H9 (cell line): ENCODE results near the gene CFHR5. TPM values are rescaled to one million over a fixed set of nuclear protein-coding genes. Genes with fewer than 3 reads are reported as not detected.
"Not testable (repeated sequence)": the region's sequence is repeated elsewhere in the genome, so short reads cannot be mapped to it uniquely, and the experiment has no call there.

Experiments
- DNase-seq: peaks from one replicate; pipeline ENCODE4 v3.0.0-alpha.2; 2017
- H2AFZ ChIP-seq: one replicate; pipeline ENCODE4 v1.6.1; 2013; ENCODE audit warnings: mild to moderate bottlenecking, low read length, control low read depth, moderate library complexity
- H2AK5ac ChIP-seq: 2 replicates; pipeline ENCODE4 v1.6.1; 2013; ENCODE audit warnings: low read length, control low read depth, mixed read lengths; ENCODE audit not compliant: insufficient read length
- H2BK120ac ChIP-seq: one replicate; pipeline ENCODE4 v1.6.1; 2013; ENCODE audit warnings: low read depth, mild to moderate bottlenecking, low read length, control low read depth, inconsistent platforms; ENCODE audit not compliant: poor library complexity, severe bottlenecking
- H2BK12ac ChIP-seq: 2 replicates; pipeline ENCODE4 v1.6.1; 2013; ENCODE audit warnings: low read length, control low read depth, mixed read lengths, low read depth; ENCODE audit not compliant: insufficient read length
- H2BK15ac ChIP-seq: 2 replicates; pipeline ENCODE4 v1.6.1; 2013; ENCODE audit warnings: low read depth, low read length, control low read depth
- H2BK20ac ChIP-seq: one replicate; pipeline ENCODE4 v1.6.1; 2013; ENCODE audit warnings: low read depth, mild to moderate bottlenecking, low read length, control low read depth, inconsistent platforms; ENCODE audit not compliant: poor library complexity, severe bottlenecking
- H2BK5ac ChIP-seq: 2 replicates; pipeline ENCODE4 v1.6.1; 2013; ENCODE audit warnings: low read length, control low read depth, mixed read lengths; ENCODE audit not compliant: insufficient read length
- H3K14ac ChIP-seq: 2 replicates; pipeline ENCODE4 v1.6.1; 2013; ENCODE audit warnings: low read length, control low read depth; ENCODE audit not compliant: insufficient read depth
- H3K18ac ChIP-seq: 2 replicates; pipeline ENCODE4 v1.6.1; 2013; ENCODE audit warnings: low read depth, mild to moderate bottlenecking, mixed read lengths, low read length, control low read depth; ENCODE audit not compliant: insufficient read length
- H3K23ac ChIP-seq: 2 replicates; pipeline ENCODE4 v1.6.1; 2013; ENCODE audit warnings: low read length, control low read depth, mixed read lengths, low read depth; ENCODE audit not compliant: insufficient read length
- H3K23me2 ChIP-seq: 2 replicates; pipeline ENCODE4 v1.6.1; 2013; ENCODE audit warnings: low read depth, mild to moderate bottlenecking, mixed read lengths, low read length, control low read depth; ENCODE audit not compliant: insufficient read length, poor library complexity, severe bottlenecking
- H3K27ac ChIP-seq: 2 replicates; pipeline ENCODE4 v1.5.1; 2013; ENCODE audit warnings: low read length, control low read depth, mixed read lengths, low read depth; ENCODE audit not compliant: insufficient read length
- H3K27me3 ChIP-seq: 2 replicates; pipeline ENCODE4 v1.6.1; 2013; ENCODE audit warnings: low read length, control low read depth, inconsistent platforms; ENCODE audit not compliant: insufficient read depth
- H3K4ac ChIP-seq: 2 replicates; pipeline ENCODE4 v1.6.1; 2013; ENCODE audit warnings: low read depth, mild to moderate bottlenecking, control low read depth, inconsistent platforms, low read length, moderate library complexity
- H3K4me1 ChIP-seq: 2 replicates; pipeline ENCODE4 v1.6.1; 2013; ENCODE audit warnings: low read length, control low read depth, inconsistent platforms; ENCODE audit not compliant: insufficient read depth
- H3K4me2 ChIP-seq: 2 replicates; pipeline ENCODE4 v1.6.1; 2013; ENCODE audit warnings: low read length, control low read depth, mixed read lengths; ENCODE audit not compliant: insufficient read length, insufficient read depth
- H3K56ac ChIP-seq: 2 replicates; pipeline ENCODE4 v1.6.1; 2013; ENCODE audit warnings: low read depth, mild to moderate bottlenecking, mixed read lengths, low read length, control low read depth; ENCODE audit not compliant: insufficient read length
- H3K79me1 ChIP-seq: 2 replicates; pipeline ENCODE4 v1.6.1; 2013; ENCODE audit warnings: low read depth, mild to moderate bottlenecking, moderate library complexity, low read length, control low read depth, inconsistent platforms; ENCODE audit not compliant: insufficient read depth, poor library complexity, severe bottlenecking
- H3K79me2 ChIP-seq: 2 replicates; pipeline ENCODE4 v1.6.1; 2013; ENCODE audit warnings: low read length, control low read depth, inconsistent platforms; ENCODE audit not compliant: insufficient read depth
- H3K9ac ChIP-seq: 2 replicates; pipeline ENCODE4 v1.6.1; 2013; ENCODE audit warnings: low read length, control low read depth, mixed read lengths; ENCODE audit not compliant: insufficient read length; ENCODE audit errors: extremely low read depth
- H3K9me3 ChIP-seq: one replicate; pipeline ENCODE4 v1.6.1; 2013; ENCODE audit warnings: low read depth, low read length, inconsistent platforms; ENCODE audit not compliant: control insufficient read depth
- H3T11ph ChIP-seq: one replicate; pipeline ENCODE4 v1.6.1; 2013; ENCODE audit warnings: mild to moderate bottlenecking, low read length, control low read depth, inconsistent platforms
- H4K20me1 ChIP-seq: one replicate; pipeline ENCODE4 v1.6.1; 2013; ENCODE audit not compliant: control insufficient read depth, insufficient read length, insufficient read depth
- H4K5ac ChIP-seq: 2 replicates; pipeline ENCODE4 v1.6.1; 2013; ENCODE audit warnings: low read depth, mild to moderate bottlenecking, mixed read lengths, low read length, control low read depth; ENCODE audit not compliant: insufficient read length
- H4K8ac ChIP-seq: replicated peaks from 2 replicates; pipeline ENCODE4 v1.6.1; 2013; ENCODE audit warnings: low read length, control low read depth, mixed read lengths, low read depth; ENCODE audit not compliant: insufficient read length
- H4K91ac ChIP-seq: 2 replicates; pipeline ENCODE4 v1.6.1; 2013; ENCODE audit warnings: low read depth, mild to moderate bottlenecking, moderate library complexity, mixed read lengths, low read length, control low read depth; ENCODE audit not compliant: insufficient read length
- H3K27ac Mint-ChIP-seq, 3 experiments: 2 replicates in 2 of 3; 3 replicates in 1 of 3; pipeline ENCODE4 v1.8.0; 2020 to 2021; ENCODE audit warnings: mixed read lengths in 3 of 3, mild to moderate bottlenecking in 1 of 3, moderate library complexity in 1 of 3
- H3K27me3 Mint-ChIP-seq: 2 replicates; pipeline ENCODE4 v1.8.0; 2021; ENCODE audit warnings: low read depth, mild to moderate bottlenecking, moderate library complexity, mixed read lengths
- H3K36me3 Mint-ChIP-seq, 3 experiments: 2 replicates in 2 of 3; 3 replicates in 1 of 3; pipeline ENCODE4 v1.8.0; 2020 to 2021; ENCODE audit warnings: low read depth in 3 of 3, mixed read lengths in 3 of 3; ENCODE audit not compliant: insufficient read depth in 1 of 3
- H3K4me1 Mint-ChIP-seq, 2 experiments: 2 replicates each; pipeline ENCODE4 v1.8.0; 2020; ENCODE audit warnings: mixed read lengths in 2 of 2
- H3K4me3 Mint-ChIP-seq, 2 experiments: 2 replicates in 1 of 2; 3 replicates in 1 of 2; pipeline ENCODE4 v1.8.0; 2020 to 2021; ENCODE audit warnings: mild to moderate bottlenecking in 2 of 2, mixed read lengths in 2 of 2, moderate library complexity in 1 of 2
- H3K9me3 Mint-ChIP-seq, 2 experiments: 2 replicates in 1 of 2; 3 replicates in 1 of 2; pipeline ENCODE4 v1.8.0; 2020; ENCODE audit warnings: mild to moderate bottlenecking in 2 of 2, mixed read lengths in 2 of 2, moderate library complexity in 1 of 2
- WGBS: extraction: QIAGEN DNeasy Blood & Tissue Kit; methylation state at CpG from one replicate; pipeline ENCODE4 v1.1.7; 2013; ENCODE audit warnings: missing lambda C conversion rate, low lambda C conversion rate, mixed read lengths; ENCODE audit not compliant: insufficient read length; ENCODE audit errors: extremely low coverage; 5-methylcytosine and 5-hydroxymethylcytosine counted together
- total RNA-seq: library from RNA; stranded (reverse); gene quantifications from 2 replicates; pipeline ENCODE4 v1.2.1, GENCODE V29; 2021
- TF ChIP-seq, protein P1 (sequence below): fragments of 200-600 bp; sonication (generic); conservative IDR thresholded peaks from 3 replicates; pipeline ENCODE4 v1.8.0; 2021; ENCODE audit warnings: antibody characterized with exemption, mild to moderate bottlenecking

CFHR5 gene
- total RNA-seq, 1 experiment from 2014 or later = not detected

DNA sequence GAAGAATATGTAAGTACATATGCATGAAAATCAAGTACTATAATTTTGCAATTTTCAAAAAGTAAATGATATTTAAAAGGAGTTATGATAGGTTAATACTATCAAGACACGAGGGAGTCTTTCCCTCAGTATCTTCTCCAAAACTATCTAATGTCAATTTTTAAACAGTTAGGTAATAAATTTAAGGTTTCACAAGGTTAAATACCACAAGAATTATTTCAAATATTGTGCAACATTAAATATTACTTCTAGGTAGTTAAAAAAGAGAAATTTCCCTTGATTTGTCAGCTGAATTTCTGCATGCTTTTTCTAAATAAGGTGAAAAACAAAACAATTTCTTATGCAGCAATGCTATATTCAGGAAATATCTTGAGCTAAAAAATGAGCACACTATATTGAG lies 3.5 kb downstream of the CFHR5 start:
- H2AFZ ChIP-seq = no peak overlapping the region
- H3K4me1 ChIP-seq = no peaks in the 10 kb centered on the region
- H3K9ac ChIP-seq = no peak overlapping the region
- H2BK15ac ChIP-seq = no peak overlapping the region
- H2BK12ac ChIP-seq = no peak overlapping the region
- no peak overlapping the region for H4K91ac ChIP-seq
- no peak overlapping the region for H4K5ac ChIP-seq
- H4K8ac ChIP-seq = no peak overlapping the region
- Mint-ChIP-seq H3K36me3 (no peaks in the 10 kb centered on the region), H3K9me3 (no peaks in the 10 kb centered on the region), H3K27me3 (no peaks in the 10 kb centered on the region), H3K4me1 (no peaks in the 10 kb centered on the region), H3K4me3 (no peak overlapping the region), H3K27ac (no peak overlapping the region)
- no peak overlapping the region for H3K18ac ChIP-seq
- DNase-seq = no peak
- no peaks in the 10 kb centered on the region for H3K9me3 ChIP-seq
- no peaks in the 10 kb centered on the region for H3K79me2 ChIP-seq
- no peak overlapping the region for H3K14ac ChIP-seq
- TF ChIP-seq, protein P1, sequence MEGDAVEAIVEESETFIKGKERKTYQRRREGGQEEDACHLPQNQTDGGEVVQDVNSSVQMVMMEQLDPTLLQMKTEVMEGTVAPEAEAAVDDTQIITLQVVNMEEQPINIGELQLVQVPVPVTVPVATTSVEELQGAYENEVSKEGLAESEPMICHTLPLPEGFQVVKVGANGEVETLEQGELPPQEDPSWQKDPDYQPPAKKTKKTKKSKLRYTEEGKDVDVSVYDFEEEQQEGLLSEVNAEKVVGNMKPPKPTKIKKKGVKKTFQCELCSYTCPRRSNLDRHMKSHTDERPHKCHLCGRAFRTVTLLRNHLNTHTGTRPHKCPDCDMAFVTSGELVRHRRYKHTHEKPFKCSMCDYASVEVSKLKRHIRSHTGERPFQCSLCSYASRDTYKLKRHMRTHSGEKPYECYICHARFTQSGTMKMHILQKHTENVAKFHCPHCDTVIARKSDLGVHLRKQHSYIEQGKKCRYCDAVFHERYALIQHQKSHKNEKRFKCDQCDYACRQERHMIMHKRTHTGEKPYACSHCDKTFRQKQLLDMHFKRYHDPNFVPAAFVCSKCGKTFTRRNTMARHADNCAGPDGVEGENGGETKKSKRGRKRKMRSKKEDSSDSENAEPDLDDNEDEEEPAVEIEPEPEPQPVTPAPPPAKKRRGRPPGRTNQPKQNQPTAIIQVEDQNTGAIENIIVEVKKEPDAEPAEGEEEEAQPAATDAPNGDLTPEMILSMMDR = no peak
- H3K79me1 ChIP-seq = no peaks in the 10 kb centered on the region
- no peaks in the 10 kb centered on the region for H3K23me2 ChIP-seq
- no peak overlapping the region for H3K27ac ChIP-seq
- H2BK20ac ChIP-seq = no peak overlapping the region
- H3K23ac ChIP-seq = no peak overlapping the region
- WGBS = no CpG with 5 or more reads among the region's 1 CpG
- H3K27me3 ChIP-seq = no peaks in the 10 kb centered on the region
- no peak overlapping the region for H2BK120ac ChIP-seq
- H3K4me2 ChIP-seq = no peak overlapping the region
- H3T11ph ChIP-seq = no peak overlapping the region
- H3K4ac ChIP-seq = no peak overlapping the region
- no peaks in the 10 kb centered on the region for H4K20me1 ChIP-seq
- no peak overlapping the region for H2AK5ac ChIP-seq
- no peak overlapping the region for H2BK5ac ChIP-seq
- no peak overlapping the region for H3K56ac ChIP-seq

- not testable (repeated sequence) for H2BK5ac ChIP-seq, H3K23me2 ChIP-seq, H3K9me3 ChIP-seq, H3K23ac ChIP-seq, H3K9me3 Mint-ChIP-seq, H3K79me2 ChIP-seq, H3K4me2 ChIP-seq, H4K5ac ChIP-seq, H3K4me1 Mint-ChIP-seq, H3K79me1 ChIP-seq, H3K4me1 ChIP-seq, H2BK20ac ChIP-seq, H2AFZ ChIP-seq, H3K56ac ChIP-seq, H3K36me3 Mint-ChIP-seq, H3K14ac ChIP-seq, H3K27me3 ChIP-seq, H3K9ac ChIP-seq, H3K18ac ChIP-seq, H2BK120ac ChIP-seq, H3K4ac ChIP-seq, H4K91ac ChIP-seq, H3T11ph ChIP-seq, H3K27ac ChIP-seq, H4K8ac ChIP-seq, H2AK5ac ChIP-seq, H2BK12ac ChIP-seq, H4K20me1 ChIP-seq, H3K27ac Mint-ChIP-seq, DNase-seq, H3K27me3 Mint-ChIP-seq, H3K4me3 Mint-ChIP-seq, H2BK15ac ChIP-seq
- WGBS = no CpG with 5 or more reads among the region's 7 CpGs
These were observed 4.9 kb downstream of the CFHR5 start for GRCh38 chr1:196982247-196982646.
